Stimulated activated CD8-positive, alpha-beta memory T cell treated with anti-CD3 and anti-CD28 coated beads, Interleukin-2, amount 100 ng/mL, for 1 hour (primary cell): ENCODE measurements around the gene C1S.
"Not testable (repeated sequence)": the region's sequence is repeated elsewhere in the genome, so short reads cannot be mapped to it uniquely, and the experiment has no call there.

Experiments
- DNase-seq, 2 donors: peaks; one replicate each; pipeline ENCODE4 v3.0.0-alpha.2; 2020; ENCODE audit warnings: low read depth in 2 of 2

Gene C1S

GRCh38 chr12:7046383-7047105, 14.0 kb upstream of the C1S start:
- DNase-seq, result no peak

- DNase-seq, result no peak
Measured at GRCh38 chr12:7047306-7047705, 13.2 kb upstream of the C1S start.

- not testable (repeated sequence) for DNase-seq
Measured at GRCh38 chr12:7049445-7049951, 11.0 kb upstream of the C1S start.

- DNase-seq, result not testable (repeated sequence)
Measured at GRCh38 chr12:7049973-7050372, 10.5 kb upstream of the C1S start.

GRCh38 chr12:7054925-7055324, 5.6 kb upstream of the C1S start:
- DNase-seq, result no peak

- not testable (repeated sequence) for DNase-seq
Measured at GRCh38 chr12:7055736-7056135, 4.8 kb upstream of the C1S start.

GRCh38 chr12:7058163-7058845, 2.2 kb upstream of the C1S start:
- no peak for DNase-seq

GRCh38 chr12:7058850-7059395, 1.6 kb upstream of the C1S start:
- no peak for DNase-seq

- DNase-seq, result no peak
Measured at GRCh38 chr12:7059780-7060179, 738 bp upstream of the C1S start.

- no peak for DNase-seq
Measured at GRCh38 chr12:7061138-7061537, 620 bp downstream of the C1S start.

- no peak for DNase-seq
Measured at GRCh38 chr12:7061596-7061995, 1.1 kb downstream of the C1S start.

- DNase-seq, result no peak
Measured at GRCh38 chr12:7064516-7064915, 4.0 kb downstream of the C1S start.

GRCh38 chr12:7065073-7065623, 4.6 kb downstream of the C1S start:
- DNase-seq, result no peak

GRCh38 chr12:7066596-7066995, 6.1 kb downstream of the C1S start:
- no peak for DNase-seq

GRCh38 chr12:7067096-7067495, 6.6 kb downstream of the C1S start:
- no peak for DNase-seq

GRCh38 chr12:7068240-7068993, 7.9 kb downstream of the C1S start:
- no peak for DNase-seq

- no peak for DNase-seq
Measured at GRCh38 chr12:7068994-7069346, 8.5 kb downstream of the C1S start.

GRCh38 chr12:7069386-7069785, 8.9 kb downstream of the C1S start:
- no peak for DNase-seq

- DNase-seq, result no peak
Measured at GRCh38 chr12:7072035-7072434, 11.5 kb downstream of the C1S start.

GRCh38 chr12:7072554-7072953, 12.0 kb downstream of the C1S start:
- no peak for DNase-seq

- DNase-seq, result no peak
Measured at GRCh38 chr12:7073946-7074345, 13.4 kb downstream of the C1S start.

GRCh38 chr12:7075518-7075917, 15.0 kb downstream of the C1S start:
- DNase-seq, result no peak
